NCI-H2029 treated with DMSO at 0.1 percent for 48 hours (cell line): ENCODE data around the gene CCM2.
"Not testable (repeated sequence)": the region's sequence is repeated elsewhere in the genome, so short reads cannot be mapped to it uniquely, and the experiment has no call there.

Experiments
- DNase-seq: peaks from one replicate; lab custom pipeline; 2025; lab: John Stamatoyannopoulos, UW

The CCM2 gene

DNA sequence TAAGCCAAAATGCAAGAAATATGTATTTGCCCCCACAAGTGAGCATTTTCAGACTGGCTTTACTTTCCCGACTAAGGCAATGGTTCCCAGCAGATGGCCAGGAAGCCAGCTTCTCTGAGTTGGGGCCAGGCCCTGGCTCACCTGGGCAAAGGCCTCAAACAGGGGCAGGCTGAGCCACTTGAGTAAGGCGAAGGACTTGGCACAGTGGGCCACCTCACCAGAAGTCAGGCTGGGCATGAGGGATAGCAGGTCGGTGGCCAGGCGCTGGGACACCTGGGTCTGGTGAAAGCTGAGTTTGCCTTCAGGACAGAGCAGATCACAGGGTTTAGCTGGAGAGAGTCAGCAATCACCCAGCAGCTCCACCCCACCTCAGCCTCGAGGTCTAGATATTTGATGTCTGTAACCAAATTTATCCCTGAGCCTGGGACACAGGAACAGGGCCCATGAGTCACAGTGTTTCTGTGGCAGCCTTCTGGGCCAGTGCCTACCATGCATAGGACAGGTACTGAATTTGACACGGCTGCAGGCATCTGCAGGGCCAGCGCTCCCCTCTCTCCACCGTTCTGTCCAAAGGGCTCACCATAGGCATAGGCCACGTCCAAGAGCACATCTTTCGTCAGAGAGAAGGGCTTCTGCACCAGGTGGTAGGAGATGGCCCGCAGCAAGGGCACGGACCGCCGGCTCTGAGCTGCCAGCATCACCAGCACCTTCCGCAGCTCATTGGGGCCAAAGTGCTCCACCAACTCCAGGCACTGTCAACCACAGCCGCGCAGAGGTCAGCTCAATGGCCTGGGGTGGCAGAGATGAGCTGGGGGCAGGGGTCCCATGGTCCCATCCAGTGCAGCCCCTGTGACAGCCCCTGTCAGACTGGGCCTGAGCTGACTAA, 104.2 kb downstream of the CCM2 start:
- DNase-seq = no peak

DNA sequence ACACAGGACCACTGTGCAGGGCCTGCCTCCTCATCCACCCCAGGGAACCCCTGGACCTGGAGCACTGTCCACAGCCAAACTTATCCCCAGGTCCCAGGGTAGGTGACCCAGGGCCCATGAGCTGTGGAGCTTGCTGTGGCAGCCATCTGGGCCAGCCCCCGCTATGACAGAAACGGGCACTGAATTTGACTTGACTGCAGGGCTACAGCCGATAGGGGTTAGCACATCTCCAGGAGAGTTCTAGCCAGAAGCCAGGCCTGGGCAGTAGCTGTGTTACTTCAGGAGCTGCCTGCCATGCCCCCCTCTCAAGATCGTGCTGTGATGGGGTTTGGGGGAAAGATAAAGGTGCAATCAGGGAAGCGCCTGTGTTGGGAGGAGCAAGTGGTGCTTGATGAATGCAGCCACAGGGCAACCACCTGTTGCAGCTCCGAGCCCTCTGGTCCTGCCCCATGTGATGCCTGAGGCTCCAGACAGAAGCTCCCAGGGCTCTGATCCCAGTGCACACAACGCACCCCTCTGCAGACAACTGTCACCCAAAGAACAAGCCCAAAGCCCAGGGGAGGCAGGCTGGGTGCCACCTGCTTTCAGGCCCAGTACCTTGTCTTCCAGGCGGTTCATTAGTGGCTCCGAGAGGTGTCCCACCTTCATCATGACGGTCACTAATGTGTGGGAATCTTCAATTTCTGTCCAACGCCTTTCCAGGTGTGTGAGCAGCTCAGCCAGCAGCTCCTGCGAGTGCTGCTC, 105.0 kb downstream of the CCM2 start:
- no peak for DNase-seq

DNA sequence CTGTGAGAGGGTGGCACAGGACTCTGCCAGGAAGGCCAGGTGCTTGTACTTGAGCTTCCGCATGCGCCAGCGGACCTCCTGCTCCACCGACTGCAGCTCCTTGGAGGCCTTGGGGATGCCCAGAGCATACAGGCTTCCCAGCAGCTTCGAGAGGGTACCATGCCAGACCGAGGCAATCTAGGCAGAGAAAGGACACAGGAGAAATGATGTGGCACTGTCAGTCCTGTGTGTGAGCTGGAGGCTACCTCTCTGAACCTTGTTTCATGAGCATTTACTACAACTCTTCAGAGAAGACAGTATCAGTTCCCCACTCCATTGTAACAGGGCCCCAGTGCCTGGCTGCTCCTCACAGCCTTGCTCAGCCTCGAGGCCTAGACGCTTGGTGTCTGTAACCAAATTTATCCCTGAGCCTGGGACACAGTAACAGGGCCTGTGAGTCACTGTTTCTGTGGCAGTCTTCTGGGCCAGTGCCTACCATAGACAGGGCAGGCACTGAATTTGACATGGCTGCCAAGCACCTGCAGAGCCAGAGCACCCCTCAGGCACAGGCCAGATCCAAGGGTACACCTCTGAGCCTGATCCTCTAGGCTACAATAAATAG, 105.7 kb downstream of the CCM2 start:
- DNase-seq = no peak

DNA sequence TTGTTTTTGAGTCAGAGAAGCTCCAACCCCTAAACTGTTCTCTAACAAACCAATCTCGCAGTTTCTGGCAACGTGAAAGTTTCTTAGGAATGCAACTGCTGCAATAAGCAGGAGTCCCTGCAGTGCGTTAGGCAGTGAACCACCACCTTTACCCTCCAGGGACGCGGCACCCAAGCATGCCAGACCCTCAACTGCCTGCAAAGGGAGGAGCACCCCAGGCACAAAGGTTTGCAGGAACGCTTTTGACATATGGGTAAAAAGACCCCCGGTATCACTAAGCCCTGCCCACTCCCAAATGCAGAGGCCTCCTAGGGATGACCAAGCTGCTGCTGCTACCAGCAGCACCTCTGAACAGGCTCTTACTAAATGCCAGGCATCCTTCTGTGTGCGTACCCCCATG, 106.8 kb downstream of the CCM2 start:
- no peak for DNase-seq

DNA sequence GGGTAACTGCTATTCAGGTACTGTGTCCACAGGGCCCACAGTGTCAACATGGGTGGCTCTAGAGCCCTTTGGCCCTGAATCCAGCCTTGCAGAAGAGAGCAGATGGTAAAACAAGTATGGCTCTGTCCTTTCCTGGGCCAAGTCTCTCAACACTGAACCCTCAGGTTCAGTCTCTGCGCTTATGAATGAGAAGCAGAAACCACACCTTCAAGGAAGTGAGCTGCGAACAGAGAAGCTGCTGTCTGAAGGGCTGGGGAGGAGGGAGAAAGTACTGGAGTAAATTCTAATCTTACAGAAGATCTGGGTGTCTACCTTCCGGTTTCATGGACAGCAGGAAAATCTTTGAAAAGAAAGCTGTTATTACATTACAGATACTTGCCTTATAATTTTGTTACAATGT, 107.4 kb downstream of the CCM2 start:
- no peak for DNase-seq

DNA sequence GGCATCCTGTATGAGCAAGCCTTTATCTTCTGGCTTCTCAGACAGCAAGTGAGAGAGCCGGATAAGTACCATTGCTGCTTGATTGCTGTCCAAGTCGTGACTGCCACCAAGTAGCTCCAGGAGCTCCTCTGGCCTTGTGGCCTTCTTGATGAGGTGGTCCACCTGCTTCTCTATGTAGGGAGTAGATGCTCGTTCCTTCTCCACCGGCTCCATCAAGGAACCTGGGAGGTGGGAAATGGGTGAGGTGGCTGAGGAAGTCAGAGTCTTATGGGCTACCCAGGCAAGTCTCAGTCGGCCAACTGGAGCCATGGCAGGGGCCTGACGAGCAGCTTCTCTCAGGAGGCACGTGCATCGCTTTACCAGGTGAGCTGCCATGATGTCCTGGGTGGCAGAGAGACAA, 108.9 kb downstream of the CCM2 start:
- DNase-seq = no peak

DNA sequence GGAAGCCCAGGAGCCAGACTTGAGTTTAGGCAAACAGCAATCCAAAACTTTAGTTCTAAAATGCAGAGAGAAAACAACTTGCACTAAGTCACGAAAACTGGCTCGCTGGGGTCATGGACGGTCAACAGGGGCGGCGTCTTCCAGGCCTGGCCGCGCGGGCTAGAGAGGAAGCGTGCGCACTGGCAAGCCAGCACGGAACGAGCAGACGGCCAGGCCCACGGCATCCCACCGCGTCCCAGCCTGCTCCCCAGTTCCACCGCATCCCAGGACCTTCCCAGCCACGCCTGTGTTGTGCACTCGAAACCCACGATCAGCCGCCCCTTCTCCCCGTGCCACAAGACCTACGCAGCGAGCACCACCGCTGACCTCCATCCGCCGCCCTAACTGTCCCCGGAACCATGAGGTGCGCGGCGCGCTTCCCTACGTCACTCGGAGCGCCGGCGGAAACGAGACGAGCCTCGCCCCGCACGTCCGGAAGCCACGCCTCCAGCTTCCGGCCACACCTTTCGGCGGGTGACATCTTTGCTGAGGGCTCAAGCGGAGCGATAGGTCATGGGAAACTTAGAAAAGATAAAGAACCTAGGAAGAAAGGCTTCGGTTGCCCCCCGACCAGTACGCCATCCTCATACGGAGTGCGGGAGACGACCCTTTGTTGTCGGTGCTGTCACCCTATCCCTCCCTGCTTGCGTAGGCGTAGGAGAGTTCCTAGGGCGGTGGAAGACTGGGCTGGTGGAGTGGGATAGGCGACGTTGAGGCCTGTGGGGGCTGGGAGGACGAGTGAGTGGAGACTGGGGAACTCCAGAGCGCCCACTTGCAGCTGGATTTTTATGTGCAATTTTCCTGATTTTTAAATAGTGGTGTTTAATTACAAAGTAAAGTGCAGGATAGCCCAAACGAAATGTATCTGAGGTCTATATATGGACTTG, 111.6 kb downstream of the CCM2 start, which contains the start of gene TBRG4:
TSS of gene TBRG4 (minus strand) at position 400 of the 926 bp plus-strand sequence. CDS start 2,460 bp downstream, outside the sequence.
- peak; percentile 91 for DNase-seq

DNA sequence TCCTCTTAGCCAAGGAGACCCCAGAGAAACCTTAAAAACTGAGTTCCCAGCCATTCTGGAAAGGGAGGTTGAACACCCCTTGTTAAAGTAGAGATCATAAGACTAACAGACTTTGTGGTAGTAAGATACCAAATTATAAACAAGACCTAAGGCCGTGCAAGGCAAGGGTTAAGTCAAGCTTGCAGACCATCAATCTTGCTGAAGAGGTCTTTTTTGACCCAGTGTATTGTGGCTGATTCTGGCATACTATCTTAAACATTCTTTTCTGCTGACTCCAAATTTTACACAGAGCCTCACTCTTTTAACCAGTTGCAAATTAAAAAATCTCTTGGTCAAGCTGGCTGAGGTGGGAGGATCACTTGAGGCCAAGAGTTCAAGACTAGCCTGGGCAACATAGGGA, 112.6 kb downstream of the CCM2 start:
- DNase-seq = no peak

DNA sequence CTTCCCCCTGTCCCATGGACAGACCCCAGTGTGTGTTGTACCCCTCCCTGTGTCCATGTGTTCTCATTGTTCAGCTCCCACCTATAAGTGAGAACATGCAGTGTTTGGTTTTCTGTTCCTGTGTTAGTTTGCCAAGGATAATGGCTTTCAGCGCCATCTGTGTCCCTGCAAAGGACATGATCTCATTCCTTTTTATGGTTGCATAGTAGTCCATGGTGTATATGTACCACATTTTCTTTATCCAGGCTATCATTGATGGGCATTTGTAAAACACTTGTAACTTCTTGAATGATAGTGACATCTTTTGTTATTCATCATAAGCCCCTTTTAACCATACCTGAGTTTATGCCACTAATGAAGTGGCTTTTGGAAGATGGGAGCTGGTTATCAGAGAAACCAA, 114.3 kb downstream of the CCM2 start:
- not testable (repeated sequence) for DNase-seq

DNA sequence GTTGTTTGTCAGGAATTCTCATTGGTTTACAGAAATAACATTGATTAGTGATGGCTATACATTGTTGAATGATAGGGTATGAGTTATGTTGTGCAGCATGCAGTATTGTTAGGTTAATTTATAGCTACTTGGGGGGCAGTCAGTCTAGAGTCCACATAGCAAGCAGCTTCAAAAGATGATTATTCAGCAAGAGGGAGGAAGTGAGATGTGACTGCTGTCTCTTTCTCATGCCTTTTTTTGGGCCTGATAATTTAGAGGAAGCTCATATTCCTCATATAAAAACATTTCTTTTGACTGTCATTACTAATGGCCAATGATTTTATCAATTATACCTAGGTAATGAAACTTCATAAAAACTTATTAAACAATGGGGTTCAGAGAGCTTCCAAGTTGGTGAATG, 114.9 kb downstream of the CCM2 start:
- no peak for DNase-seq

DNA sequence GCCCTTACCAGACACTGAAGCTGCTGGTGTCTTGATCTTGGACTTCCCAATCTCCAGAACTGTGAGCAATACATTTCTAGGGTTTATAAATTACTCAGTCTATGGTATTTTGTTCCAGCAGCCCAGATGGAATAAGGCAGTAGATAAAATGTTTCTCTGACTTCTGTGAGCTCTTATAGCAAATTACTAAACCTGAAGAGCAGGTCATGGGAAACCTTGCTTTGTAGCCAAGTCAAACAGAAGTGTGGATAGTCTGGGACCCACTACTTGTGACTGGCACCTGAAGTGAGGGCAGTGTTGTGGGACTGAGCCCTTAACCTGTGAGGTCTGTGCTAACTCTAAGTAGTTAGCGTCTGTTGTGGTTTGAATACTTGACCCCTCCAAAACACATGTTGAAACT, 116.0 kb downstream of the CCM2 start:
- DNase-seq = no peak

DNA sequence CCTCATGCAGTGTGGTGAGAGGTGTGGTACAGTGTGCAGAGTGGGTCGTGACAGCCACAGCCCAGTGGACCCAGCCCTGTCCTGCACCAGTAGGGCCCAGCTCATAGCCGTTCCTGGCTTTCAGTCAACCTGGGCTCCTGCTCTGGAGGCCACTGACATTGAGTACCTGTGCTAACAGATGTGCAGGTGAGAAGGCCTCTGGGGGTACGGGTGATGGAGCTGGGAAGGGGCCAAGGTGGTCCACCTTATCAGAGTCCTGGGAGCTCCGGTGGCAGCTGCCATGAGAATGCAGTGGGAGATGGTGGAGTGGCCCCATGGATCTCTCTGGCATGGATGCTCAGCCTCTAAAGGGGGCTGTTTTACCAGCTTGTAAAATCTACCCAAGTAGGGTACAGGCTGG, 117.6 kb downstream of the CCM2 start:
- no peak for DNase-seq

DNA sequence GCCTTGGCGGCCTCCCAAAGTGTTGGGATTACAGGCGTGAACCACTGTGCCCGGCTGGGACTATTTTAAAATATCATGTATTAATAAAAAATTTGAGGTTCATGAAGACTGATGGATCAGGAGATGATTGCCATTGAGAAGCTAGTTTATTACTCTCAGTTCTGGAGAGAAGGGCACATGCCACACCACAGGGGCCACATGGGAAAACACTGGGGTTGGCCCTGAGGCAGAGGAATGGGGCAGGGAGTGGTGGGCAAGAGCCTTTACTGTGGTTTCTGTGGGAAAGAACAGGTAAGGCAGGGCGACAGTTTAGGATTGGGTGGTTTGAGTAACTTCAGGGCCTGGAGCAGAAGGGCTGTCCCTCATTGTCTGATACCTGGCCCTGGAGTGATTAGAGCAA, 118.3 kb downstream of the CCM2 start:
- no peak for DNase-seq

DNA sequence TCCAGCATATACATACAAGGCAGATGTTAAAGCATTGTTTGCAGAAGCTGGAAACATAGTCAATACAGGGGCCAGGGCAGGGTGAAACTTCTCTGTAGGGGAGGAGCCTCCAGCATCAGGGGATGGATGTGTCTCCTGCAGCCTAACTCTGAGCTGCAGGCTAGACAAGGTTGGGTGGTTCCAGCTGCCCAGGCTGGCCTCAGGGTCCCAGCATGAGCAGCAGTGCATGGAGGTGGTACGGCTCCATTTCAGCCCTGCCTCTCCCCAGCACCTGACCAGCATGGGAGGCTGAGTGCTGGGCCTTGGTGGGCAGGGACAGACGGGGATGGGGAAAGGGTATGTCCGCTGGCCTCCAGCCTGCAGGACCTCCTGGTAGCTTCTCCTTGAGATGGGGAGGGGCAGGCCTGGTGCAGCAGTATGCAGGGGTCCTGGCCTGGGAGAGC, 118.9 kb downstream of the CCM2 start:
- no peak for DNase-seq

DNA sequence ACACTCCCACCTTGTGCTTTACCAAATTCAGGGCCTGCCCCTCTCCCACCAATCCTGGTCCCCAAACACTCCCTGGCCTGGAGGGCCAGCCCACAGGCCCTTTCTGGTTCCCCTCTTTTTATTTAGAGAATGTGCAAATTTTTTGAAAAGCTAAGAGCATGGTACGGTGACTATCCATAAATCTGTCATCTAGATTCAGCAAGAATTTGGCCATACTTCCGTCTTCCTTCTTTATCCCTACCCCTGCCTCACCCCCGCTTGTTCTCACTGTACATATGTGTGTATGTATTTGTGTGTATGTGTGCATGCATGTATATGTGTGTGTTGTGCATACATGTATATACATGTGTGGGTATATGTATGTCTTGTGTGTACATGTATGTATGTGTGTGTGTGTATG, 119.5 kb downstream of the CCM2 start:
- DNase-seq = no peak

DNA sequence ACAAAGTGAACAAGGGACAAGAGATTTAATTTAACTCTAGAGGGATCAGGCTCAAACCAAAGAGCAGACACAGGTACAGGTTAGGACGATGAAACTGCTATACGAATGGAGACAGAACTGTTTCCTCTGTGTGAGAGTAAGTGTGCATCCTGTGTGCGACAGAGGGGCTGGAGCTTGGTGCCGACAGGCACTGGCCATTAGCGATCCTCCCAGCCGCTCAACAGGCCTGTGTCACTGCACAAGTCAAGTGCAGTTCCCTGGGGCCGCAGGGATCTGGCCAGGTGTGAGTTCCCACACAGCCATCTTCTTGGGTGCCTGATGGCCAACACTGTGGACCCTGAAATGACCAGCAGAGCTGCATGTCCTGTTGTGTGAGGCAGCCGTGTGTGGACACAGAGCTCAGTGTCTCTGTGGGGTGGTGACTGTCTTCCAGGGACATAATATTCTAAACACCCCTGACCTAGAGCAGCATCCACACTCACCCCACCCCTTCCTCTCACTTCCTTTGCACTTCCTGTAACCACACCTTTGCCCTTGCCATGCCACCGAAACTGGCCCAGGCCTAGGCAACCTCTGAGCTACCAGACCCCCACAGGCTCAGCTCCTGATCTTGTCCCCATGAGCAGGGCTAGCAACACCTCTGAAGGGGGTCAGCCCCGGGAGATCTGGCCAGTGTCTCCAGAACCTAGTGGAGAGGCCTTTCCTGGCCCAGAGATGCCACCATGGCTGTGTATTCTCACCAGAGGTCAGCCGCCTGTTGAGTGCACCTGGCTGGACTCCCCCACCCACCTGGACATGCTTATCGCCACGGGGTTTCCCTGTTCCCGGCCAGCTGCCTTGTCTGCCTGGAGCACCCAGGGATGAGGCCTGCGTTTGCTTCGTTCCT, 123.2 kb downstream of the CCM2 start:
- DNase-seq = no peak

DNA sequence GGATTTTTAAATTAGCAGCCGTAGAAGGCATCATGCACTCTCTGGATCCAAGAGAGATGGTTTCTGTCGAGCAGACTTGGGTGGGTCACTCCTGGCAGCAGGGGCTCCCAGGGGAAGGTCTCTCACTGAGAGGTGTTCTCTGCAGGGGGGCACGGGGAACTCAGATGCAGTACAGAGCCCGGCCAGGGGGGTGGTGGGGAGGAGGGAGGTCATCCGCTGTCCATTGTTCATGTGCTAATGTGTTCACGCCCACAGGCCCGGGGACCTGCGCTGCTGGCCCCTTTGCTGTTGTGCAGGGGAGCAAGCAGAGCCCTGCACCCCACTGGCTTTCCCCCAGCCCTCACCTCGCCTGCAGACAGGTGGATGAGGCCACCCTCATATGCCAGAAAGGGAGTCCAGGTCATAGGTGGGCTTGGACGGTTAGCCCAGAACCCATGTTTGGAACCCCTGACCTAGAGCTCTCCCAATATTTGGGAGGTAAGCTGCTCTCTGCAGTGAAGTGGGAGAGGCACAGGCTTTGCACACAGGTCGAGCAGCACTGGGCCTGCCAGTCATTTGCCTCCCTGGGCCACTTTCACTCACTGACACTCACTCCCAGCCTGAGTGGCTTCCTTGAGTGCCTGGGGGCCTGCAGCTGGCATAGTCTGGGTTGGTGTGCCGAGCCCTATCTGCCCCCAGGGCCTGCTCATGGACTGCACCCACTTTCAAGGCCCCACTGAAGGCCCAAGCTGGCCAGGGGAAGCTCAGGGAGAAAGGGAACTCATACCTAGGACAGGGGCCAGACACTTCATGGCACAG, 124.1 kb downstream of the CCM2 start:
- no peak for DNase-seq

DNA sequence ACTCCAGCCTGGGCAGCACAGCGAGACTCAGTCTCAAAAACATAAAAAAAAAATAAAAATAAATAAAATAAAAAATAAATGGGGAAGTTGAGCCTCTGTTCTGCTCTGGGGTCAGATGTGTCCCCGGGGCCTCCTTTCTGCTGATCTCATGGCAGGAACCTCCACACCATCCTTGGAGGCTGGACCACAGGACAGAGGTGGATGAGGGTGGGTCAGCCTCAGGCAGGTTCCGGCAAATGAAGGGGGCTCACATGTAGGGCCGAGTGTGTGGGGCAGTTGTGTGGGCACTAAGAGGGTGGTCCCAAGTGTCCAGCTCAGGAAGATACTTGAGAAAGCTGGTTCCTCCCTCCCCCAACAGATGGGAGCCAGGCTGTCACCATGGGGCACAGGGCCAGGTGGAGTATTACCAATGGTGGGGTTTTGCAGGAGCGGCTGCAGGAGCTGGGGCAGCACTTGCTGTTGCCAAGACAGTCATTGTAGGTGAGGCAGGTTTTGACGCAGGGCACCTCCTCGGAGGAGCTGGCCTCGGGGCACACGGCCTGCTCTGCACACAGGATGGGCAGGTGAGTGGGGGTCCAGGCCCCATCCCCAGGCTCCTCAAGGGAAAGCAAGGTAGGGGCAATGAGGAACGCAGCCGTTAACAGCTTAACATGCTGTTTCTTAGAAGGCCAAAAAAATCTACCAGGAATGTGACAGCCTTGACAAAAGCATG, 125.3 kb downstream of the CCM2 start:
- DNase-seq = no peak
